Stimulated activated naive CD8-positive, alpha-beta T cell treated with anti-CD3 and anti-CD28 coated beads, Interleukin-15, Interleukin-2, amounts not matched to agents 100 U/mL and 50 U/mL, for 24 hours (primary cell): Measurements from ENCODE around the gene CAPN7.

ENCODE experiments used
- ATAC-seq: fragments of 150-1000 bp; cut with Tn5 transposase; one replicate; pipeline ENCODE4 v1.10.0; 2021
- DNase-seq: peaks from one replicate; pipeline ENCODE4 v3.0.0; 2021

CAPN7 gene

DNA sequence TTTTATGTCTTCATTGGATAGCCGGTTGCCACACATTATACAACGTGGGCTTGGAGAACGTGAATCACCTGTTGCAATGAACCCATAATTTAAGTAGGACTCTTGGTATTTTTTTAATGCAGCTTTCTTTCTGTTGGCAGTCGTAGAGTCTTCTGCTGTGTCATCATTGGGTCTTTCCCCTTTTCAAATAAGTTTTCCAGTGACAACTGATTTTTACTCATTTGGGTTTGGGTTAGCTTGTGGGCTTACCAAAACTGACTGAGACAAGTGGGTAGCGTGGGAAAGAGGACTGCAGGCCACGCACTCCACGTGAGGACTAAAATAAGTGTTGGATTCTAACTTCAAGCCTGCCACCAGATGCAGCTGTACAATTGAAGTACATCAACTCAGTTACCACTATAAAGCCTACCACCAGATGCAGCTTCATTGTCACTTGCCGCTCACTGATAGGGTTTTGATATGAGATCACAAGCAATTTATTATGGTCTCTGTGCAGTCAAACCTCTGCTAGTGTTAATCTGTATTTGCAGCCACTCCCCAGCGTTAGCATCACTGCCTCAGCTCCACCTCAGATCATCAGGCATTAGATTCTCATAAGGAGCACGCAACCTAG lies 6.4 kb upstream of the CAPN7 start:
- ATAC-seq (peak; percentile 10), DNase-seq (no peak)

DNA sequence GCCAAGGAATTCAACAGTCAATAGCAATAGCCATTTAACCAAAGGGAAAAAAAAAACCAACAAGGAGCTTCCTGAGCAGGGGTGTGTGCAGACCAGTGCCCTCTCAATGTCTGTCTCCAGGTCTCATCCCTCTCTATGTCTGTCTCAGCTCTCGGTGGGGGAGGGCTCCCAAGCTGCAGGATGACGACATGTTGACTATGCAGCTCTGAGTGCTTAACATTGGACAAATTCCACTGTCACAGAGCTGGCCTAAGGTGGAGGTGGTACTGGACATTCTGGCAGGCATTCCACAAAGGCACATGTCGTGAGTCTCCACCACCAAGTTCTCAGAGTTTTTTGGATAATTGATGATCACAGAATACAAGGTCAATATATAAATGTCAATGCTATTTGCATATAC lies 2.0 kb upstream of the CAPN7 start:
- DNase-seq (no peak), ATAC-seq (no peak)

DNA sequence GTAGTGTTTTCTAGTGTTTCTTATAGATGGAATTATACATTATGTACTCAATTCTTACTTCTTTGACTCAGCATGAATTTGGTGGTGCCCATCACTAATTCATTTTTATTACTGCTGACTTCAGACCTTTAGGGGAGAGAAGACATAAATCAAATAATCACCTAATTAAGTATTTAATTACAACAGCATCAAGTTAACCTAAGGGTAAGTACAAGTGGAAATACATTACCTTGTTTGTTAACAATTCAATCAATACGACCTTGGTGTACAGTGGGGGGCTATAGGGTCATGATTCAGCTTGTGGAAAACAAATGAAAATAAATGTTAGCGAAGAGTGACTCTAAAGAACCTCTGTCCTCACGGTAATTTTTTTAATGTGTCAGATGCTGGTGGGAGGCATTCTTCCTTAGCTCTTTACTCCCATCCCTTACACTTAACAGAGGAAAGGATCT lies 538 bp upstream of the CAPN7 start:
- no peak for DNase-seq
- no peak for ATAC-seq

DNA sequence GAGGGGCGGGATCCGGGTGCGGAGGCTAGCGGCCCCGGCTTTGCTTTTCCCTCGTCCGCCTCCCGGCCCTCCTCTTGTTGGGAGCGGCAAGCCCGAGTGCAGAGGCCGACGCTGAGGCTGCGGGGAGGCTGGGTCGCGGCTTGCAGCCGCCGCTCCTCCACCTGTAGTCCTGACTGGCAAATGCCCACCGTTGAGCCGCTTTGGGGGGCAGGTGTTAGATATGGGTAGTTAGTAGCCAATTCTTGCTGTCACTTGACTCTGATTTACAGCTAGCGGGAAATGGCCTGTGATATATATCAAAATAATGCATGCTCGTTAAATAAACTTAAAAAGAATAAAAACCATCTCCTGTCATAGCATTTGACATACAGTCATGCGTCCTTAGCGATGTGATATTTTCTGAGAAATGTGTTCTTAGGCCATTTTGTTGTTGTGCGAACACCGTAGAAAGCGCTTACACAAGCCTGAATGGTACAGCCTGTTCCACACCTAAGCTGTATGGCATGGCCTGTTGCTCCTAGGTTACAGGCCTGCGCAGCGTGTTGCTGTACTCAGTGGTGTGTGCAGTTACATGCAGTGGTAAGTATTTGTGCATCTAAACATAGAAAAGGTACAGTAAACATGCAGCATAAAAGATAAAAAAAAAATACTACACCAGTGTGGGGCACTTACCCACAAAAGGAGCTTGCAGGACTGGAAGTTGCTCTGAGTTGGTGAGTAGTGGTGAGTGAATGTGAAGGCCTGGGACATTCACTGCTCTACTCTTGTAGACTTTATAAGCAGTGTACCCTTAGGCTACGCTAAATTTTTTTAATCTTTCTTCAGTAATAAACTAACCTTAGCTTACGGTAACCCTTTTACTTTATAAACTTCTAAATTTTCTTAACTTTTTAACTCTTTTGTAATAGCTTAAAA lies 873 bp downstream of the CAPN7 start:
- peak; percentile 41 for ATAC-seq
- DNase-seq: peak; percentile 14

DNA sequence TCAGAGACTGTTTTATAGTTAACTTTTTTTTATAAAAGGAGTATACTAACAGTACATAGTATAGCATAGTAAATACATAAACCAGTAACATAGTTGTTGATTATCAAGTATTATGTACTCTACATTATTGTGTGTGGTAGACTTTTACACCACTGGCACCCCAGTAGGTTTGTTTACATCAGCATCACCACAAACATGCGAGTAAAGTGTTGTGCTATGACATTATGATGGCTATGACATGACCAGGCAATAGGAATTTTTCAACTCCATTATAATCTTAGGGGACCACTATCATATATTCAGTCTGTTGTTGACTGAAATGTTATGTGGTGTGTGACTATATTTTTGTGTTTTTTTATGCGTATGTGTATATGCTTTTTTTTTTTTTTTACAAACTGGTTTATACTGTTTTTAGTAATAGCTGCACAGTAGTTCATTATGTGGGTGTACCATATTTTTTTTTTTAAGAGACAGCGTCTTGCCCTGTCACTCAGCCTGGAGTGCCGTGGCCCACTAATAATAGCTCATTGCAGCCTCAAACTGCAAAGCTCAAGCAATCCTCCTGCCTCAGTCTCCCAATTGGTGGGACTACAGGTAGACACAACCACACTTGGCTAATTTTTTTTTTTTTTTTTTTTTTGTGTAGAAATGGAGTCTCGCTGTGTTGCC lies 1.9 kb downstream of the CAPN7 start:
- ATAC-seq: no peak
- DNase-seq: no peak

DNA sequence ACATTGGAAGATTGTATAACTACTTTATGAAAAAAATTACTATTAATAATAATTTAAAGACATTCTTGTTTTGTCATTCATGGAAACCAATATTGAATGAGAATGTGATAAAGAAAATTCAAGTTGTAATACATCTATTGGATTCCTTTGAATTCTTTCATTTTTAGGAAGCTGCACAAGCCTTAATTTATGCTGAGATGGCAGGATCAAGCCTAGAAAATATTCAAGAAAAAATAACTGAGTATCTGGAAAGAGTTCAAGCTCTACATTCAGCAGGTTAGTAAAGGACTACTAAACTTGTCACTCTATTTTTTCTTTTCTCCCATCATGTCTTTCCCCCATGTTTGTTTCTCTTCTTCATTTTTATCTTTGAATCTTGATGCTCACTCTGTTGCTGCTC lies 5.9 kb downstream of the CAPN7 start:
- ATAC-seq: no peak
- DNase-seq: no peak

DNA sequence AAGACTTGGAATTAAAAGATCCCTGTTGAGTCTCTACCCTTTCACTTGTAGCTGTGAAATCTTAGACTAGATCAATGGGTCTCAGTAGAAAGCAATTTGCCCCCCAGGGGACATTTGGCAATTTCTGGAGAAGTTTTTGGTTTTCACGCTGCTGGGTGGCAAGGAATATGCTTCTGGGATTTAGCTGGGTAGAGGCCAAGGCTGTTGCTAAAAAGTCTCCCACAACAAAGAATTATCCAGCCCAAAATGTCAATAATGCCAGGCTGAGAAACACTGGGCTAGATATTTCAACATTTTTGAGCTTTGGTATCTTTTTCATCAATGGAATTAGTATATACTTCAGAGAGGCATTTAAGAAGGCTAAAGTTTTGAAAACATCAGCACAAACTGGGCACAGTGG lies 8.7 kb downstream of the CAPN7 start:
- DNase-seq: no peak
- ATAC-seq: no peak

DNA sequence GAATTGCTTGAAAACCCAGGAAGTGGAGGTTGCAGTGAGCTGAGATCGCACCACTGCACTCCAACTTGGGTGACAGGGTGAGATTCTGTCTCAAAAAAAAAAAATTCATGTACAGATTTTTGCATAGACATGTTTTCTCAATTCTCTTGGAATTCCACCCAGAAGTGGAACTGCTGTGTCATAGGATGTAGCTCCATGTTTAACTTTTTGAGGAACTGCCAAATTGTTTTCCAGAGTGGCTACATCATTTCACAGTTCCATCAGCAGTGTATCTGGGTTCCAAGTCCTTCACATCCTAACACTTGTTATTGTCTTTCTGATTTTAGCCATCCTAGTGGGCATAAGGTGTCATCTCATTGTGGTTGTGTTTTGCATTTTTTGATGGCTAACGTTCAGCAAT lies 9.9 kb downstream of the CAPN7 start:
- DNase-seq (no peak), ATAC-seq (no peak)

DNA sequence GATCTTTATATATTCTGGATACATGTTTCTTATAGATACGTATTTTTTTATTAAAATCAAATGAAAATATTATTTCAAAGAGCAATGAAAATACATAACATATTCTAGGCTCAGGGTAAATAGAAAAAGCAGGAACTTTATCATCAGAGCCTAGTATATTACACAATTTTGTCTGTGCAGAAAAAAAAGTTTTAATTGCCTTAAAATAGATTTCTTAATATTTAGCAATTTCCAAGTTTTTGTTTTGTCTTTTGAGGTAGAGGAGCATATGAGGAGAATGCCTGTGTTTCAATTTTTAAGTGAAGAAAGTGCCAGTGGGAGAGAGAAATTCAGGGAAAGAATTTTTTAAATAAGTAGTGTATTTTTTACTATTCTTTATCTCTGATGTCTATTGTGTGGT lies 10.5 kb downstream of the CAPN7 start:
- DNase-seq (no peak), ATAC-seq (no peak)

DNA sequence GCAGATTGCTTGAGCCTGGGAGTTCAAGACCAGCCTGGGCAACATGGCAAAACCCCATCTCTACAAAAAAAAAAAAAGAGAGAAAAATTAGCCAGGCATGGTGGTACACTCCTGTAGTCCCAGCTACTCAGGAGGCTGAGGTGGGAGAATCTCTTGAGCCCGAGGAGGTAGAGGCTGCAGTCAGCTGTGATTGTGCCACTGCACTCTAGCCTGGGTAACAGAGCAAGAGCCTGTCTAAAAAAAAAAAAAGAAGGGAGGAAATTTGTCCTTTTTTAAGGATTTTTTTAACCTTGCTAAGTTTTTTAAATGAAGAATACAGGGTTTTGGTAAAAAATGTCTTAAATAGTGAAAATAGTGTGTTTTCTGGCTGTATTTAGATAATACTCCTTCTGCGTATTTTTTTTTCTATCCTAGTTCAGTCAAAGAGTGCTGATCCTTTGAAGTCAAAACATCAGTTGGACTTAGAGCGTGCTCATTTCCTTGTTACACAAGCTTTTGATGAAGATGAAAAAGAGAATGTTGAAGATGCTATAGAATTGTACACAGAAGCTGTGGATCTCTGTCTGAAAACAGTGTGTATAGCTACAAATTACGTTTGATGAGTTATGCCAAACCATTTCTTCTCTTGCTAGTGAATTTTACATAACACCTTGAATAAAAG lies 11.1 kb downstream of the CAPN7 start:
- ATAC-seq: no peak
- DNase-seq: no peak

DNA sequence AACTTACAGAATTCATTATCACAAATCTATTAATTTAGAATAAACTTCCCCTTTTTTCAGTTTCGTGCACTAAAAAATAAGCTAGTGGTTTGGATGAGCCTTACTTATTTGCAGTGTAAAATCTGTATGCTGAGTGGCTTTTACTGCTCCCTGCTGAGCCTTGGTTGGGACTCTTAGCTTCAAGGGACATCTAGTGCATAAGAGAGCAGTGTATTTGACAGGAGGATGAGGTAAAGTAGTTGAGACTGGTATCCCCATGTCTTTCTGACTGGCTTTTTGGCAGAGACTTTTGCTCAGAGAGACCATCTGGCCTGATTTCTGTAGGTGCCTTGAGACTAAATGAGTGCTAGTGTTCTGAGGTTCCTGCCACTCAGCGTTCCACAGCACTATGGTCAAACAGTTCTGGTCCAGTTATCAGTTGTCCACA lies 11.8 kb downstream of the CAPN7 start:
- DNase-seq: no peak
- no peak for ATAC-seq

DNA sequence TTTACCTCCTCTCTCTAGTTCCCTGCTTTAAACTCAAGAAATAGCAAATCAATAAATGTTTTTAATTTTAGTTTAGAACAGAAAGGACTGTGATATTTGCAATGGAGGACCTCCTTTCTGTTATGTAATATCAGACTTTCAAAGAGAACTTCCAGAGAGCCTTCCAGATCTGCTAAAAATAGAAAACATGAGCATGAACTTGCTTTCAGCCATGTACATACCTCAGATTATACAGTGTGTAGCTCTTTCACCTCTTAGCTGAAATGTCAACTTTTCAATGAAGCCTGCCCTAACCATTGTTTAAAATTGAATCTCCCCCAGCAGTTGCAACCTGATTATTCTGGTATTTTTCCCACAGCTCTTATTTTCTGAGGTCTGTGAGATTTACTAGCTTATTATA lies 12.6 kb downstream of the CAPN7 start:
- ATAC-seq (no peak), DNase-seq (no peak)

DNA sequence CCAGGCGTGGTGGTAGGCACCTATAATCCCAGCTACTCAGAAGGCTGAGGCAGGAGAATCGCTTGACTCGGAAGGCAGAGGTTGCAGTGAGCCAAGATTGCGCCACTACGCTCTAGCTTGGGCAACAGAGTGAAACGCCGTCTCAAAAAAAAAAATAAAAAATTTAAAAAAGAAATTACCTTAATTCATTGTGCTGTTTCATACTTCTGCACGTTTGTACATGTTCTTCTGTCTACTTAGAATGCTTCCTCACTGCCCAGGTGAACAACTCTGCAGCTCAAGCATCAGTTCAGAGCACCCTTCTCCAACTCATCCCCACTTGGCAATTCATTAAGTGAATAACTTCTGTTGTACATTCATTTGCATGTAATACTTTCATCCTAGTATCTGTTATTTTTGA lies 14.0 kb downstream of the CAPN7 start:
- ATAC-seq (no peak), DNase-seq (no peak)

DNA sequence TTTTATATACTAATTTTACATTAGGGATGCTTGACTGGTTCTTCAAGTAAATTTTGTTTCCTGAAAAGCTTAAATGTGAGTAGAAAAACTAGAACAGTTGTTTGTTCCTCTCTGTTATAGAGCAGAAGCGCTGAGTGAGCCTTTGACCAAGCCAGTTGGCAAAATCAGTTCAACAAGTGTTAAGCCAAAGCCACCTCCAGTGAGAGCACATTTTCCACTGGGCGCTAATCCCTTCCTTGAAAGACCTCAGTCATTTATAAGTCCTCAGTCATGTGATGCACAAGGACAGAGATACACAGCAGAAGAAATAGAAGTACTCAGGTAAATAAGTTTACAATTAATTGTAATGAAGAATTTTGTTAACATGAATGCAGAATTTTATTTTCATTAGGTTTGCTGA lies 14.6 kb downstream of the CAPN7 start:
- DNase-seq: no peak
- ATAC-seq: no peak

DNA sequence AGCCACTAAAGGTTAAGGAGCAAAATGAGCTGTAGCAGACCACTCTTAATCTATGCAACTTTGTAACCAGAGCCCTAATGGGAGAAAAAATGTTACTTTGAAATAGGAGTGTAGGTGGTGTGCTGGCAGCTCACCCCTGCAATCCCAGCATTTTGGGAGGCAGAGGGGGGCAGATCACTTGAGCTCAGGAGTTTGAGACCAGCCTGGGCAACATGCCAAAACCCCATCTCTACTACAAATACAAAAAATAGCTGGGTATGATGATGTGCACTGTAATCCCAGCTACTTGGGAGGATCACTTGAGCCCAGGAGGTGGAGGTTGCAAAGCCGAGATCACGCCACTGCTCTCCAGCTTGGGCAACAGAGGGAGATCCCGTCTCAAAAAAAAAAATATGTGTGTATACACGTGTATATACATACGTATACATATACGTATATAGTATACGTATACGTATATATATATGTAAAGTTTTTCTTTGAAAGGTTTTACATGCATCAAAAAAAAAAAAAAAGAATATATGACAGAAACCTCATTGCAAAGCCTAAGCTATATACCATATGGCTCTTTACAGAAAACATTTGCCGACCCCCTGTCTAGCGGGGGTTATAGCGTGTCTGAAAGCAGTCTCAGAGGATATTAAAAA lies 15.7 kb downstream of the CAPN7 start:
- no peak for ATAC-seq
- DNase-seq: no peak

DNA sequence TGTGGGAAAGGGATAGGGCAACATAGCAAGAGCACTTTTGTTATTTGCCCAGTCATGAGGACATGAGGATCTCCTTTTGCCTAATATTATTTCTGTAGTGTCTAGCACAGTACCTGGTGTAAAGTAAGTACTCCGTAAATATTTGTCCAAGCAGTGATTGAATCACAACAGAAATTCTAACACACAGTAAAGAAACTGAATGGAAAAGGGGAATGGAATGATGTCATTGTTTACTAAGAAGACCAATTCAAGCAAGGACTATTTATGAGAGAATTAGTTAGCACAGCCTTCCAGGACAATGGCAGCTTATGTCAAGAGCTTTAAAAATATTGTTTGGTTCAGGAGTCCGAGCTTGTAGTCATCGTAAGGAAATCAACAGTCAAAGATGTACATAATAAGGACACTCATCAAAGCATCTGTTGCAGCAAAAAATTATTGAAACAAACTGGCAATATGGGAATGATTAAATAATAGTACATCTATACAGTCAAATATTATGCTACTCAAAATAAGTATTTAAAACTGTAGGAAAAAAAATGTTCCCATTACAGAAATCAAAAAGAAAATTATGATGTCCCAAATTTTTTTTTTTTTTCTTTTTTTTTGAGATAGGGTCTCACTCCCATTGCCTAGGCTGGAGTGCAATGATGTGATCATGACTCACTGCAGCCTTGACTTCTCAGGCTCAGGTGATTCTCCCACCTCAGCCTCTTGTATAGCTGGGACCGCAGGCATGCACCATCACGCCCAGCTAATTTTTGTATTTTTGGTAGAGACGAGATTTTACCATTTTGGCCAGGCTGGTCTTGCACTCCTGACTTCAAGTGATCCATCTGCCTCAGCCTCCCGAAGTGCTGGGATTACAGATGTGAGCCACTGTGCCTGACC lies 17.9 kb downstream of the CAPN7 start:
- DNase-seq: no peak
- no peak for ATAC-seq

DNA sequence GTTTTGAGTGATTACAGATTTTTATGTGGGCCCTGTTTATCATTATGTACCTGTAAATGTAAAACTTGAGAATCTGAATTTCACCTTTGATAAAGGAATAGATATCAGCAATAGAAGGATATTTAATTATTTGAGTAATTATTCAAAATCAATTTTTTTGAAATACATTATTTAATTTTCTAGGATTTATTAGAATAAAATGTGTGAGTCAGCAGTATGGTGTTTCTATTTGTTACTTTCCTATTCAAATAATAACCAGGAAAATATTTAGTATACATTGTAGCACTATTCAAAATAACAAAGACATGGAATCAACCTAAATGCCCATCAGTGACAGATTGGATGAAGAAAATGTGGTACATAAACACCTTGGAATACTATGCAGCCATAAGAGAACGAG lies 22.1 kb downstream of the CAPN7 start:
- ATAC-seq (no peak), DNase-seq (no peak)

DNA sequence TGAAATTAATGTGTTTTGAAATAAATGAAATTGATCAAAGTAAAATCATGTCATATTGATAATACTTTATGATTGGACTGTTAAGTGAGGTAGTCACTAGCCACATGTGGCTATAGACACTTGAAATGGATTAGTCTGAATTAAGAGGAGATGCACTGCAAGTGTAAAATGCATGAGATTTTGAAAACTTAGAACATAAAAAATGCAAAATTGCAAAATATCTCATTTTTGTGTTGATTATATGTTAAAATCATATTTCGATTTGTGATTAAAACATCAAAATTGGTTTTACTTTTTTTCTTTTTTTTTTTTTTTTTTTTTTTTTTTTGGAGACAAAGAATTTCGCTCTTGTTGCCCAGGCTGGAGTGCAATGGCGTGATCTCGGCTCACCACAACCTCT lies 23.2 kb downstream of the CAPN7 start:
- DNase-seq: no peak
- ATAC-seq: no peak

DNA sequence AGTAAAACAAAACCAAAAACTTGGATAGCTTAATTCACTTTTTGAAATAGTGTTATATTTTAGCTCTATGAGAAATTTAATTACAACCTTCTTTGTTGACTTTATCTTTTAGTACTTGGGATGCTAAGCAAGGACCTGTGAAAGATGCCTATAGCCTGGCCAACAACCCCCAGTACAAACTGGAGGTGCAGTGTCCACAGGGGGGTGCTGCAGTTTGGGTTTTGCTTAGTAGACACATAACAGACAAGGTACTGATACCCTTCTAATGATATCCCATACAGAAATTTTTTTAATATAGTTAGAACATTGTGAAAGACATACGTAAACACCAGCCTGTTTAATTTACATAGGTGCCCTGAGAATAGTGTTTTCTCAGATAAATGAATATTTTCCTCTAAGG lies 35.3 kb downstream of the CAPN7 start:
- peak; percentile 27 for DNase-seq
- ATAC-seq: peak; percentile 40

DNA sequence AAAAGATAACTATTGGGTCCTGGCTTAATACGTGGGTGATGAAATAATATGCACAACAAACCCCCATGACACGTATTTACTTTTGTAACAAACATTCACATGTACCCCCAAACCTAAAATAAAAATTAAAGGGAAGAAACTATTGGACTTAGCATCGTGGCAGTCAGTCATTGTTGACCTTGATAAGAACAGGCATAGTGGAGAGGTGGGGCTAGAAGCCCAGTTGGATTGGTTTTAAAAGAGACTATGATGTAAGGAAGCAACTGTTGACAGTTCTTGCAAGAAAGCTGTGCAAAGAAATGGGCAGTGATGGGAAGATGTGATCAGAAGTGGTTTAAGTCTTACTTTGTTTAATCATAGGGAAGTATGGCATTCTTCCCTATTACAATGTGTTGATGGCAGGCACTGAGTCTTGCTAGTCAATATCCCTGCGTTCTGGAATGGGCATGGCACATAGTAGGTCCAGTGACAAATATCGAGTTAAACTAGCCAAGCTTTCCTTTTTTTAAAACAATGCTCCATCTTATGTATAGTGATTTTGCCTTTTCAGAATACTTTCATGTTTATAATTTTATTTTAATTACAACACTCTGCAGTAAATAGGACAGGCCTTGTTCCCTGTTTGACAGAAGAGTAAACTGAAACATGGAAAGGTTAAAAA lies 37.9 kb downstream of the CAPN7 start:
- DNase-seq (no peak), ATAC-seq (no peak)

DNA sequence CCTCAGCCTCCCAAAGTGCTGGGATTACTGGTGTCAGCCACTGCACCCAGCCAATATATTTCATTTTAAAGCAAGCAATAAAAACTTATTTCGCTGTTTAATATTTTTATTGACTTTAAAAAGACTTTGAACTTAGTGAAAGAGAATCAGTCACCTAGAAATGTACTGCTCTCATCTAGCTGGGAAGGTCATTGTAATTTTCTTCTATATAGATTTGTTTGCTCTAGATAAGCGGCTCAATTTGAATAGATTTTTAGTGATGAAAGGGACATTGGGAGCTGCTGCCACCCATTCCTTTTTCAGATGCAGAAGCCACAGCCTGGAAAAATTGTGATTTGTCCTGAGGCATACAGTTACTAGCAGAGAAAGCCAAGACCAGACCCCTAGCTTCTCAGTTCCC lies 40.1 kb downstream of the CAPN7 start:
- ATAC-seq: no peak
- DNase-seq: no peak
